PC-3 (cell line): Measurements from ENCODE around the gene RABGAP1L. TPM values are rescaled to one million over a fixed set of nuclear protein-coding genes. Genes with fewer than 3 reads are reported as not detected.

Experiments used
- ATAC-seq: fragments of 200-7000 bp; cut with Tn5 transposase; 2 replicates; pipeline ENCODE4 v1.9.1; 2020; ENCODE audit warnings: mild to moderate bottlenecking, moderate library complexity
- BruUV-seq: library from RNA; stranded (reverse); fragments of 400-500 nt; replicated peaks from 2 replicates; lab custom pipeline; 2021; lab: Mats Ljungman, UMichigan
- CTCF ChIA-PET: fragments of 300-600 bp; sonication (Branson Sonifier 250); formaldehyde crosslinking; loops from one replicate; lab custom pipeline; 2022; ENCODE audit warnings: antibody characterized with exemption; lab: Charles Lee
- POLR2A ChIA-PET: fragments of 300-600 bp; sonication (Branson Sonifier 250); formaldehyde crosslinking; loops from one replicate; lab custom pipeline; 2022; ENCODE audit warnings: antibody characterized with exemption; ENCODE audit not compliant: unreplicated experiment; lab: Charles Lee
- DNase-seq: peaks from one replicate; pipeline ENCODE4 v3.0.0-alpha.2; 2015
- H2AFZ ChIP-seq: fragments of 300-600 bp; sonication (generic); 2 replicates; pipeline ENCODE4 v1.6.0; 2016; ENCODE audit warnings: antibody characterized with exemption, low read length
- H3F3A ChIP-seq: fragments of 300-600 bp; sonication (generic); one replicate; pipeline ENCODE4 v1.6.0; 2017; ENCODE audit warnings: antibody characterized with exemption, low read length, control low read depth, mild to moderate bottlenecking; ENCODE audit not compliant: unreplicated experiment
- H3K27ac ChIP-seq: fragments of 300-600 bp; sonication (generic); 2 replicates; pipeline ENCODE4 v1.5.1; 2016; ENCODE audit warnings: mild to moderate bottlenecking, low read length
- H3K27me3 ChIP-seq: fragments of 300-600 bp; sonication (generic); 2 replicates; pipeline ENCODE4 v1.6.1; 2016; ENCODE audit warnings: low read length, mixed read lengths
- H3K36me3 ChIP-seq: fragments of 300-600 bp; sonication (generic); 2 replicates; pipeline ENCODE4 v1.6.1; 2016; ENCODE audit warnings: low read depth, mixed run types, low read length, mixed read lengths
- H3K4me1 ChIP-seq: fragments of 300-600 bp; sonication (generic); 2 replicates; pipeline ENCODE4 v1.5.1; 2016; ENCODE audit warnings: low read length; ENCODE audit not compliant: insufficient read depth
- H3K4me2 ChIP-seq: fragments of 300-600 bp; sonication (generic); 2 replicates; pipeline ENCODE4 v1.6.0; 2016; ENCODE audit warnings: low read length
- H3K4me3 ChIP-seq: fragments of 300-600 bp; sonication (generic); 2 replicates; pipeline ENCODE4 v1.5.1; 2016; ENCODE audit warnings: mild to moderate bottlenecking, low read length, mixed read lengths
- H3K79me2 ChIP-seq: fragments of 300-600 bp; sonication (generic); 2 replicates; pipeline ENCODE4 v1.6.1; 2017; ENCODE audit warnings: low read length, mixed read lengths
- H3K9ac ChIP-seq: fragments of 300-600 bp; sonication (generic); 2 replicates; pipeline ENCODE4 v1.6.0; 2016; ENCODE audit warnings: mild to moderate bottlenecking, low read length
- H3K9me2 ChIP-seq: fragments of 300-600 bp; sonication (generic); replicated peaks from 2 replicates; pipeline ENCODE4 v1.6.1; 2016; ENCODE audit warnings: mixed run types, low read length, mixed read lengths
- H3K9me3 ChIP-seq: fragments of 300-600 bp; sonication (generic); 2 replicates; pipeline ENCODE4 v1.6.1; 2016; ENCODE audit warnings: low read length, mixed read lengths
- H4K20me1 ChIP-seq: fragments of 300-600 bp; sonication (generic); 2 replicates; pipeline ENCODE4 v1.6.1; 2016; ENCODE audit warnings: low read length, mixed read lengths
- CTCF ChIP-seq: fragments of 300-600 bp; sonication (generic); conservative IDR thresholded peaks from 2 replicates; pipeline ENCODE4 v1.5.1; 2017; ENCODE audit warnings: antibody characterized with exemption, low read depth, mild to moderate bottlenecking, low read length
- EZH2 ChIP-seq: fragments of 300-600 bp; sonication (generic); IDR thresholded peaks from one replicate; pipeline ENCODE4 v1.6.1; 2017; ENCODE audit warnings: antibody characterized with exemption, mild to moderate bottlenecking, low read length; ENCODE audit not compliant: unreplicated experiment
- EZH2phosphoT487 ChIP-seq: fragments of 300-600 bp; sonication (generic); IDR thresholded peaks from 2 replicates; pipeline ENCODE4 v1.6.1; 2018; ENCODE audit warnings: mild to moderate bottlenecking, antibody characterized with exemption, low read length, borderline replicate concordance
- intact Hi-C: fragments of 100-400 bp; cut with micrococcal nuclease; formaldehyde crosslinking; loops from 2 replicates; pipeline ENCODE4 v1.9.0; 2023
- total RNA-seq: library from RNA; depleted of rRNA; stranded (reverse); fragments of >200 nt; gene quantifications from 2 replicates; pipeline ENCODE4 v1.2.3, GENCODE V29; 2014

The RABGAP1L gene
- total RNA-seq, 1 experiment from 2014 or later = 24.4 TPM

GRCh38 chr1:174786358-174786757 lies 627.0 kb downstream of the RABGAP1L start:
- CTCF ChIA-PET = no interaction called here
- no peak for TF ChIP-seq EZH2phosphoT487
- TF ChIP-seq CTCF = no peak
- TF ChIP-seq EZH2 = no peak
- H3K4me1 ChIP-seq = peaks cover 18% of the 10 kb centered on the region
- H3K9me2 ChIP-seq = no peaks in the 10 kb centered on the region
- H3K9ac ChIP-seq = no peak overlapping the region
- H2AFZ ChIP-seq = no peak overlapping the region
- no peaks in the 10 kb centered on the region for H3K9me3 ChIP-seq
- H4K20me1 ChIP-seq = no peaks in the 10 kb centered on the region
- no peaks in the 10 kb centered on the region for H3K36me3 ChIP-seq
- no peak overlapping the region for H3K4me2 ChIP-seq
- ATAC-seq (no peak), DNase-seq (no peak)
- POLR2A ChIA-PET = no interaction called here
- no peak overlapping the region for H3K4me3 ChIP-seq
- H3K79me2 ChIP-seq = no peaks in the 10 kb centered on the region
- BruUV-seq = no TSS peak
- no peak overlapping the region for H3K27ac ChIP-seq
- no peaks in the 10 kb centered on the region for H3K27me3 ChIP-seq
- intact Hi-C loops = no loop called here
- H3F3A ChIP-seq = no peaks in the 10 kb centered on the region

GRCh38 chr1:174786760-174787159 lies 627.4 kb downstream of the RABGAP1L start:
- H4K20me1 ChIP-seq = no peaks in the 10 kb centered on the region
- H3K27ac ChIP-seq = no peak overlapping the region
- DNase-seq = no peak
- no peak overlapping the region for H2AFZ ChIP-seq
- peaks cover 18% of the 10 kb centered on the region for H3K4me1 ChIP-seq
- H3K79me2 ChIP-seq = no peaks in the 10 kb centered on the region
- CTCF ChIA-PET = no interaction called here
- H3K27me3 ChIP-seq = no peaks in the 10 kb centered on the region
- intact Hi-C loops = no loop called here
- ATAC-seq = no peak
- no peak for TF ChIP-seq EZH2
- TF ChIP-seq EZH2phosphoT487 = no peak
- no peak overlapping the region for H3K4me3 ChIP-seq
- H3K9ac ChIP-seq = no peak overlapping the region
- H3K4me2 ChIP-seq = no peak overlapping the region
- no peaks in the 10 kb centered on the region for H3F3A ChIP-seq
- BruUV-seq = no TSS peak
- no peaks in the 10 kb centered on the region for H3K9me2 ChIP-seq
- no peaks in the 10 kb centered on the region for H3K36me3 ChIP-seq
- H3K9me3 ChIP-seq = no peaks in the 10 kb centered on the region
- POLR2A ChIA-PET = no interaction called here

GRCh38 chr1:174788981-174789380 lies 629.7 kb downstream of the RABGAP1L start:
- Histone ChIP-seq H3K9me2 (no peaks in the 10 kb centered on the region), H3K27me3 (no peaks in the 10 kb centered on the region), H3K4me3 (peak overlapping the region; percentile 13; the same call in 1 of the 2 replicates), H3K36me3 (no peaks in the 10 kb centered on the region), H3K4me1 (peaks cover 18% of the 10 kb centered on the region), H3K27ac (peak overlapping the region; percentile 87), H3K79me2 (no peaks in the 10 kb centered on the region), H3K4me2 (peak overlapping the region; percentile 64), H3F3A (no peaks in the 10 kb centered on the region), H3K9ac (peak overlapping the region; percentile 36; the same call in 1 of the 2 replicates), H4K20me1 (no peaks in the 10 kb centered on the region), H3K9me3 (no peaks in the 10 kb centered on the region), H2AFZ (no peak overlapping the region)
- BruUV-seq = no TSS peak
- TF ChIP-seq EZH2 (no peak), CTCF (no peak), EZH2phosphoT487 (no peak)
- ATAC-seq = peak; percentile 48
- ChIA-PET POLR2A (no interaction called here), CTCF (no interaction called here)
- intact Hi-C loops = no loop called here
- DNase-seq = peak; percentile 67
